Testis (tissue), 2 donors: ENCODE data around the gene PTPA.

Source experiments
- POLR2A ChIP-seq: fragments of 450-650 bp; IDR thresholded peaks from one replicate; pipeline ENCODE4 v1.6.1; 2017; ENCODE audit warnings: antibody characterized with exemption, mild to moderate bottlenecking, moderate library complexity
- TF ChIP-seq, protein P1 (sequence below), 3 experiments: fragments of 450-650 bp in 2 of 3; fragments of 200-600 bp in 1 of 3; sonication (generic) in 1 of 3; IDR thresholded peaks; one replicate each; pipeline ENCODE4 v1.5.1; 2016 to 2019; ENCODE audit warnings: antibody characterized with exemption in 3 of 3, mild to moderate bottlenecking in 2 of 3, moderate library complexity in 1 of 3

DNA sequence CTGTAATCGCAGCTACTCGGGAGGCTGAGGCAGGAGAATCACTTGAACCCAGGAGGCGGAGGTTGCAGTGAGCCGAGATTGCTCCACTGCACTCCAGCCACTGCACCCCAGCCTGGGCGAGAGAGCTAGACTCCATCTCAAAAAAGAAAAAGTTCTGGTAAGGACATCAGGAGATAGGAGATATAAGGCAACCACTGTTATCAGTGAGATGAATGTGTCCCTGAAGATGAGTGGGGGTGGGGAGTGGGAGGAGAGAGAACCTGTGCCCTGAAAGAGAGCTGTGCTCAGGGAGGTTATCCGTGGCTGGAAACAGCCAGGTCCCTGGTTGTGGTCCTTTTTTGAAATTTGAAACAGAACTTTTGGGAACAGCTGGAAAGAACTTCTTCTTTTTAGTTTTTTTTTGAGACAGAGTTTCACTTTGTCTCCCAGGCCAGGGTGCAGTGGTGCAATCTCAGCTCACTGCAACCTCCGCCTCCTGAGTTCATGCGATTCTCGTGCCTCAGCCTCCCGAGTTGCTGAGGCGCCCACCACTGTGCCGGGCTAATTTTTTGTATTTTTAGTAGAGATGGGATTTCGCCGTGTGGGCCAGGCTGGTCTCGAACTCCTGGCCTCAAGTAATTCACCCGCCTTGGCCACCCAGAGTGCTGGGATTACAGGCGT is 2.6 kb downstream of the PTPA start:
- TF ChIP-seq, protein P1, sequence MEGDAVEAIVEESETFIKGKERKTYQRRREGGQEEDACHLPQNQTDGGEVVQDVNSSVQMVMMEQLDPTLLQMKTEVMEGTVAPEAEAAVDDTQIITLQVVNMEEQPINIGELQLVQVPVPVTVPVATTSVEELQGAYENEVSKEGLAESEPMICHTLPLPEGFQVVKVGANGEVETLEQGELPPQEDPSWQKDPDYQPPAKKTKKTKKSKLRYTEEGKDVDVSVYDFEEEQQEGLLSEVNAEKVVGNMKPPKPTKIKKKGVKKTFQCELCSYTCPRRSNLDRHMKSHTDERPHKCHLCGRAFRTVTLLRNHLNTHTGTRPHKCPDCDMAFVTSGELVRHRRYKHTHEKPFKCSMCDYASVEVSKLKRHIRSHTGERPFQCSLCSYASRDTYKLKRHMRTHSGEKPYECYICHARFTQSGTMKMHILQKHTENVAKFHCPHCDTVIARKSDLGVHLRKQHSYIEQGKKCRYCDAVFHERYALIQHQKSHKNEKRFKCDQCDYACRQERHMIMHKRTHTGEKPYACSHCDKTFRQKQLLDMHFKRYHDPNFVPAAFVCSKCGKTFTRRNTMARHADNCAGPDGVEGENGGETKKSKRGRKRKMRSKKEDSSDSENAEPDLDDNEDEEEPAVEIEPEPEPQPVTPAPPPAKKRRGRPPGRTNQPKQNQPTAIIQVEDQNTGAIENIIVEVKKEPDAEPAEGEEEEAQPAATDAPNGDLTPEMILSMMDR (IDR thresholded peaks at IDR 0.05), result no peak
- no peak for TF ChIP-seq POLR2A
